OCI-LY3 (cell line): ENCODE results near the gene ANKS1B.

Source experiments
- CTCF ChIP-seq: fragments of 200-600, 300-600 bp; sonication (generic); IDR thresholded peaks from 2 replicates; pipeline ENCODE4 v1.5.1; 2014; ENCODE audit warnings: antibody characterized with exemption, low read length, low read depth
- EZH2phosphoT487 ChIP-seq: fragments of 200-600 bp; shearing (Covaris generic); IDR thresholded peaks from 2 replicates; pipeline ENCODE4 v1.6.1; 2018; ENCODE audit warnings: antibody characterized with exemption, mixed run types, low read depth

- TF ChIP-seq CTCF (no peak), EZH2phosphoT487 (no peak)
Observed at GRCh38 chr12:99859126-99859525, 125.6 kb downstream of the ANKS1B start.
